HG03025 (cell line): ENCODE data around the gene TTC24.
"Not testable (repeated sequence)": the region's sequence is repeated elsewhere in the genome, so short reads cannot be mapped to it uniquely, and the experiment has no call there.

ENCODE experiments used
- ATAC-seq: cut with Tn5 transposase; IDR thresholded peaks from one replicate; pipeline ENCODE4 v1.9.1; 2021; ENCODE audit warnings: mild to moderate bottlenecking, moderate library complexity; ENCODE audit not compliant: unreplicated experiment, low FRiP score

The TTC24 gene

GRCh38 chr1:156601892-156602291 is 22.4 kb downstream of the TTC24 start:
- ATAC-seq, result no peak

DNA sequence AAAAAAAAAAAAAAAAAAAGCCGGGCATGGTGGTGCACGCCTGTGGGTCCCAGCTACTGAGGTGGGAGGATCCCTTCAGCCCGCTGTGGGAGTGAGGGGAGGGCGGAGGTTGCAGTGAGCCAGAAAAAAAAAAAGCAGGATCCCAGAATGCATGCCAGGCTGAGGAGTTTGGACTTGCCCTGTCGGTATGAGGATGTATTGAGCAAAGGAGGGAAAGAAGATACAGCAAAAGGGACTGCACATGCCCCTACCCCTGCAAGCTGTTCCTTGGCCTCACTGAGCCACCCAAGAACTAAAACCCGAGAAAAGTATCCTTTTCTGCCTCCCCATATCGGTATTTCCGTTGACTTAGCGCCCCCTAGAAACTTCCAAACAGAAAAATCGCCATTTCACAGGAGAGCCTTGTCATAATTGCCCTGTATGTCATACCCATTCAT is 23.1 kb downstream of the TTC24 start:
- ATAC-seq, result no peak

DNA sequence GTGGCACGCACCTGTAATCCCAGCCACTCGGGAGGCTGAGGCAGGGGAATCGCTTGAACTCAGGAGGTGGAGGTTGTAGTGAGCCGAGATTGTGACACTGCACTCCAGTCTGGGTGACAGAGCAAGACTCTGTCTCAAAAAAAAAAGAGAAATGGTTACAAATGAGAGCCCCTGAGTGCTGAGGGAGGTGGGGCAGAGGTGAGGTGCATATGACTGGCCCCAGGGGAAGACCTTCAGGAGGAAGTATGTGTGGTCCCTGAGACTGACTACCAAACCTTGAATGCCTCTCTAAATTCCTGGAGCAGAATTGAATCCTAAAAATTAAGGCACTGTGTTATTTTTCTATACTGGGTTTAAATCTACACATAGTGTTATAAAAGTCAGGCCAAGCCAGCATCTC is 27.8 kb downstream of the TTC24 start:
- not testable (repeated sequence) for ATAC-seq

GRCh38 chr1:156608036-156608674 is 28.6 kb downstream of the TTC24 start:
- ATAC-seq, result no peak

GRCh38 chr1:156608981-156609380 is 29.5 kb downstream of the TTC24 start:
- ATAC-seq, result no peak

DNA sequence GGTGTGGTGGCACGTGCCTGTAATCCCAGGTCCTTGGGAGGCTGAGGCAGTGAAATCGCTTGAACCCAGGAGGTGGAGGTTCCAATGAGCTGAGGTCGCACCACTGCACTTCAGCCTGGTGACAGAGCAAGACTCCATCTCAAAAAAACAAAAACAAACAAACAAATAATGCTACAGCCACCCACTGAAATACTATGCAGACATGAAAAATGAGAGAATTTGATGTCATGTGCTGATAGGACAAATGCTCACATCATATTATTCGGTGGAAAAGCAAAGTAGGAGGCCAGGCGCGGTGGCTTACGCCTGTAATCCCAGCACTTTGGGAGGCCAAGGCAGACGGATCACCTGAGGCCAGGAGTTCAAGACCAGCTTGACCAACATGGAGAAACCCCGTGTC is 30.5 kb downstream of the TTC24 start:
- not testable (repeated sequence) for ATAC-seq

DNA sequence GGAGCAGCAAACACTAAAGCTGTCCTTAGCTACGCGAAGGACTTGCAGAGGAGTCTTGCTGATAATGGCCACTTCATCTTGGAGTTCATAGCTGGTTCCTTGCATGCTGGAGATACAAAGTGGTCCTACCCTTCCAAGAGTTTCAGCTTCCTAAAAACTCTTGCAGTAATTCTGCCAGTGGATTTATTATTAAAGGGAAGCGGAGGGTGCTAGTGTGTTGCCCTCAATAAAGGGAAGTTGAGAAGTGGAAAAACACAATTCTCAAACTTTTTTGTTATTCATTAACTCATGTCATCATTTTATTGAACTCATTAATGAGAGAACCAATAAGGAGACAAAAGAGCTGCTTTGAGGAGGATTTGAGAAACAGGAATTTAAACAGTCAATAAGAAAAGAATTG is 33.1 kb downstream of the TTC24 start:
- ATAC-seq, result no peak

DNA sequence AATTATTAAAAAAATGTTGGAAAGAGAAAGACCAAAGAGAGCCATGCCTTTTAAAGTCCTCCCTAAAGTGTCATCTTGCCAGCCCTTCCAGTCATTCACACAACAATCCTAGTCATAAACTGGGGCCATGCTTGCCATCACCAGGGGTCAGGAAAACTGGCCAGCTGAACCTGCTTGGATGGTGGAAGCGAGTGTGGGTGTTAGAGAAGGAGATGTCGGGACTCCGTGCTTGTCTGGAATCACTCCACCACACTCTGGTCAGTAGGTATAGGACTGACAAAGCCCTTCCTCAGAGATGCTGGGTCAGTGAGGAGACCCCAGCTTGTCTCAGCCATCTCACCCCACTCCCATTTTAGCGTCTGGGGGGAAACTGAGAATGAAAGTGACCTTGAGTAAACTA is 36.4 kb downstream of the TTC24 start:
- ATAC-seq, result no peak

DNA sequence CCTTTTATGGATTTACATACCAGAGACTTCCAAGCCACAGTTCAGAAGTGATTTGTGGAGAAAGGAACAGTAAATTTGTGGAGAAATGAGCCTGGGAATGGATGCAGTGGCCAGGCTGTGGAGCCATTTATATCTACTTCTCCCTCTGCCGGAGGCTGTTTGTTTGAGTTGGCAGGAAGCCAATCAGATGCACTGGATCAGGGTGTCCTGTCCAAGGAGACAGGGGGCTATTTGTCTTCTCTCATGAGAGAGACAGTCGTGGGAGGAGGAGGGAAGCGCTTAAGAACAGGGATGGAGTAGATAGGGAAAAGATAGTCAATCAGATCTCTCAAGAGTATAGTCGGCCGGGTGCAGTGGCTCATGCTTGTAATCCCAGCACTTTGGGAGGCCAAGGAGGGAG is 36.9 kb downstream of the TTC24 start:
- no peak for ATAC-seq

DNA sequence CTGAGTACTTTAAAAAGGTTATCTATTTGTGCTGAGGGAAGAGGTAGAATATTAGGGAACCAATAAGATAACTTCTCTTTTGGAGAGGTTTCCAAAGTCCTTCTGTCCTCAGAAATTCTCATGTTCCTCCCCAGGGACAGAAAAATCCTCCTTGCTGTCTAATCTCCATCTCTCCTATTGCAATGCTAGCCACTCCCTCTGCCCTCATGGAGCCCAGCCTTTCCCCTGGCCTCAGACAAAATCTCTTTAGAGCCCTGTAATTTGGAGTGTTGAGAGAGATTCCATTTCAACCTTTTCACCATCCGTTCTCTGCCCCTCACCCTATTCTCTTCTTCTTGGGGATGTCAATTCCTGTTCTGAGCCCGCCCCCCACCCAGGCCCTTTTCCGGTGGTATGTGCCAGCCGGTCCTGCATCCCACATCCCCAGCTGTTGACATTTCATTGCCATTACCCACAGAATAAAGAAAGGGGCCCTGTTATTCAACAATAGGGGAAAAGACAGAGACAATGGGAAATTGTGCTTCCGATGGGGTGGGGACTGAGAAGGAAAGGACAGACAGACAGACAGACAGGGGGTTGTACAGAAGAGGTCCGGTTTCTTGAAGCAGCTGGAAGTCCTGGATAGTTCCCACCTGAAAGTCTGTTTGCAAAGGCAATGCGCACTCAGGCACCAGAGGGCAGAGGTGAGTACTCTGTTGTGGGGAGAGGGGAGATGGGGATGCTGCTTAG is 39.5 kb downstream of the TTC24 start, which contains the start of gene HAPLN2:
TSS of gene HAPLN2 (plus strand) at position 563 of the 729 bp plus-strand sequence. CDS start 4,076 bp downstream, outside the sequence.
- ATAC-seq, result no peak

GRCh38 chr1:156619582-156619955 is 40.0 kb downstream of the TTC24 start:
- no peak for ATAC-seq

DNA sequence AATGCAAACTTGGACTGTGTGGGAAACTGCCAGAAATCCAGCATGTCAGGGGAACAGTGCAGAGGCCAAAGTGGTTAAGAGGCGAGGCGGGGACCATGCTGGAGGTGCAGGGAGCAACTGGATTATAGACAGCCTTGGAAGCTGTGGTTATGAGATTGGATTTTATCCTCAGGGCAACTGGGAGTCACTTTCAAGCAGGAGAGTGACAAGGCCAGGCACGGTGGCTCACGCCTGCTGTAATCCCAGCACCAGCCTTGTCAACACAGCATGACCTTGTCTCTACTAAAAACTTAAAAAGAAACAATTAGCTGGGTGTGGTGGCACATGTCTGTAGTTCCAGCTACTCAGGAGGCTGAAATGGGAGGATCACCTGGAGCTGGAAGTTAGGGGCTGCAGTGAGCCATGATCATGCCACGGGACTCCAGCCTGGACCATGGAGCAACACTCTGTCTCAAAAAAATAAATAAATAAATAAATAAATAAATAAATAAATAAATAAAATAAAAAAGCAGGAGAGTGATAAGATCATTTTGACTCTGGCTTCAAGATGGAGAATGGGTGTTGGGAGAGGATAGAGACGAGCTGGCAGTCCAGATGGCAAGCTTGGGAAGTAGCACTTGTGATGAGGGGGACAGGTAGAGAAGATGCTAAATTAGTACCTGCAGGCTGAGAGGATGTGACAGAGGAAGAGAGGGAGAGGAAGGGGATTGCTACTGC is 43.2 kb downstream of the TTC24 start:
- no peak for ATAC-seq

GRCh38 chr1:156623946-156624813 is 44.7 kb downstream of the TTC24 start:
- no peak for ATAC-seq

DNA sequence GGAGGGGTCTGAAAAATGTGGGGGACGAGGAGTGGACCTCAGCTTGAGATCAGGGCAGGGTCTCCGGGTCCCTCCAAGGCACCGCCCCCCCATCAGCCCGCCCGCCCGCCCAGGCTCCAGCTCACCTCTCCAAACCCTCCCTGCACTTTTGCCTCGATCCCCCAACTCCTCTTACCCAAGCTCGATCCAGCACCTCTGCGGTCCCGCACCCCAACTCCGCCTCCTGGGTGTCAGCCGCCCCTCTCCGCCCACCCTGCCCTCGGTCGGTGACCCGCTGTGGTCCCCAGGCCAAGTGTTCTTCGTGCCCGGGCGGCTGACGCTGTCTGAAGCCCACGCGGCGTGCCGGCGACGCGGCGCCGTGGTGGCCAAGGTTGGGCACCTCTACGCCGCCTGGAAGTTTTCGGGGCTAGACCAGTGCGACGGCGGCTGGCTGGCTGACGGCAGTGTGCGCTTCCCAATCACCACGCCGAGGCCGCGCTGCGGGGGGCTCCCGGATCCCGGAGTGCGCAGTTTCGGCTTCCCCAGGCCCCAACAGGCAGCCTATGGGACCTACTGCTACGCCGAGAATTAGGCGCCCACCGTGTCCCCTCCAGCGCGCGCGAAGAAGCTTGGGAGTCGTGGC is 45.4 kb downstream of the TTC24 start:
- no peak for ATAC-seq

DNA sequence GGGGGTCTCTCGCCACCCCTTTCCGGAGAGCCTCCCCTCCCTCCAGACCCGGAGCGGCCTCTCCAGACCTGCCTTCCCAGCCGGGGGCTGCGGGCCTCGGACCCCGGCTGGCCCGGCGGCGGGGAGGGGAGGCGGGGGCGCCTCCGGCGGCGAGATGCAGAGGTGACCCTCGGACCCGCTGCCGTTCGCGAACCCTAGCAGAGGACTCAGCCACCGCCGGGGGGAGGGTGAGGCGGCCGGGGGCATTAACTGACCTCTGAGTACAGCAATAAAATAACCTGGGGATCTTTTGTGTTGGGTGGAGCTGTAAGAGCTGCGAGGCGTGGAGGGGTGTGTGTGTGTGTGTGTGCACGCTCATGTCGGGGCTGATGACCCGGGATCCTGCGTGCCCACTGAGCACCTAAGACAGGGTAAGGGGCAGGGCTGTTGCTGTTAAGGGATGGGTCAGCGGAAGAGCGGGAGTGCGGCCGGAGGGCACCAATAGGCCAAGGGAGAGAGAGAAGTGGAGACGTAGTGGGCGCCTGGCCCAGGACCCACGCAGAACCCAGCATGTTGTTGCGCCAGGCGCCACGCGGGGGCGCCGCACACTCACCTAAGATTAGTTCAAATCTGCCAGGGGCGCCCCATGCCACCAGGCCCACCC is 46.0 kb downstream of the TTC24 start:
- ATAC-seq, result no peak

GRCh38 chr1:156626079-156626438 is 46.5 kb downstream of the TTC24 start:
- ATAC-seq, result no peak

DNA sequence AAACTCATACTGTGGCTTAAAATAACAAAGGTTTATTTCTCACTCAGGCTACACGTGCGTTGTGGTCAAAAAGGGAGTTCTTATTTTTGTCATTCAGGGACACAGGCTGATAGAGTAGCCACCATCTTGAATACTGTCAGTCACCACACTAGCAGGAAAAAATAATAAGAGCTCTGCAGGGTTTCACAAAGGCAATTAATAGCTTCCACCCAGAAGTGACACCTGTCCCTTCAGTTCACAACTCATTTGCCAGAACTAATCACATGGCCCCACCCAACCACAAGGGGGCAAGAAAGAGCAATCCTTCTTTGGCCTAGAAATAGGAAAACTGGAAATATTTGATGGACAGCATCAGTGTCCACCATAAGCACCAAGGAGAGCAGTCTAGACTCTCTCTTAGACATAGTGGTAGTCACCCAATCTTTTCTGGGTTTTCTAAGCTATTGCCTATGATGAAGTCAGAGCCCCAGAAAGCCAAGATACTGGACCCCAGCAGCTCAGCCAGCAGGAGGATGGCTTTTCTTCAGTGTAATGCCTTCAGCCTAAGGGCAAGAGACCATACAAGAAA is 47.9 kb downstream of the TTC24 start:
- ATAC-seq, result no peak

GRCh38 chr1:156629823-156630449 is 50.4 kb downstream of the TTC24 start:
- ATAC-seq, result no peak

GRCh38 chr1:156631152-156631551 is 51.6 kb downstream of the TTC24 start:
- ATAC-seq, result not testable (repeated sequence)
